ENCODE data around the gene FOXO1. TPM values are rescaled to one million over a fixed set of nuclear protein-coding genes. Genes with fewer than 3 reads are reported as not detected.

Gene FOXO1
- total and polyA plus RNA-seq, 10 donors, result 7.1 to 58.9 (median 47.2) TPM

DNA sequence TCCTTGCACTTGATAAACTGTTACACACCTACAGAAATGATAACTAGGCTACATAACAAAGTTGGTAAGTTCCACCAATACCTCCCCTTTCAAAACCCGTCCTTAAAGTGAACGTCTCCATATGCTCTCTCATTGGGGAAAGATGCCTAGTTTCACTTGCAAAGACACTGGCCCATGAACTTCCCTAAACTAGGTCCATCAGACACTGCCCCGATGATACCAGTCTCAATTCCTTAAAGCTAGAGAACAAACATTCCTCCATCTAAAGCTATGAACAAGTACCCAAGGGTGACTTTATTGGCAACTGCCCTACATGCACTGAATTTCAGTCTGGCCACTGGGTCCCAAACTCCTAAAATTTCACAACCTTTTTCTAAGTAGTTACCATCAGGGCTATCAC is 39.9 kb downstream of the FOXO1 start:
- peak overlapping the region in 4 of 8 donors; percentile 14 to 36 (median 24) for H3K27ac ChIP-seq
- intact Hi-C loops (cut with DNase I; ENCODE audit: low total_unique reads), result no loop called here
- H3K4me3 ChIP-seq, result no peak overlapping the region
- peaks cover 0 to 11% (median 0%) of the 10 kb centered on the region in 6 donors for H3K36me3 ChIP-seq
- H3K9me3 ChIP-seq, result no peaks in the 10 kb centered on the region
- no peak for DNase-seq
- peaks cover 52 to 100% (median 79%) of the 10 kb centered on the region in 6 donors for H3K4me1 ChIP-seq
- WGBS, 5 donors, result 25 to 49% (median 41%) methylated on average over 3 of the region's 3 CpGs
- no peaks in the 10 kb centered on the region for H3K27me3 ChIP-seq (replicated peaks in 1 of 7)
- TF ChIP-seq POLR2A (IDR thresholded peaks at IDR 0.05) (no peak), POLR2AphosphoS5 (IDR thresholded peaks at IDR 0.05) (no peak)
- TF ChIP-seq, protein P1, sequence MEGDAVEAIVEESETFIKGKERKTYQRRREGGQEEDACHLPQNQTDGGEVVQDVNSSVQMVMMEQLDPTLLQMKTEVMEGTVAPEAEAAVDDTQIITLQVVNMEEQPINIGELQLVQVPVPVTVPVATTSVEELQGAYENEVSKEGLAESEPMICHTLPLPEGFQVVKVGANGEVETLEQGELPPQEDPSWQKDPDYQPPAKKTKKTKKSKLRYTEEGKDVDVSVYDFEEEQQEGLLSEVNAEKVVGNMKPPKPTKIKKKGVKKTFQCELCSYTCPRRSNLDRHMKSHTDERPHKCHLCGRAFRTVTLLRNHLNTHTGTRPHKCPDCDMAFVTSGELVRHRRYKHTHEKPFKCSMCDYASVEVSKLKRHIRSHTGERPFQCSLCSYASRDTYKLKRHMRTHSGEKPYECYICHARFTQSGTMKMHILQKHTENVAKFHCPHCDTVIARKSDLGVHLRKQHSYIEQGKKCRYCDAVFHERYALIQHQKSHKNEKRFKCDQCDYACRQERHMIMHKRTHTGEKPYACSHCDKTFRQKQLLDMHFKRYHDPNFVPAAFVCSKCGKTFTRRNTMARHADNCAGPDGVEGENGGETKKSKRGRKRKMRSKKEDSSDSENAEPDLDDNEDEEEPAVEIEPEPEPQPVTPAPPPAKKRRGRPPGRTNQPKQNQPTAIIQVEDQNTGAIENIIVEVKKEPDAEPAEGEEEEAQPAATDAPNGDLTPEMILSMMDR (IDR thresholded peaks at IDR 0.05 in 8 of 11, conservative IDR thresholded peaks at IDR 0.05 in 3 of 11), result no peak

DNA sequence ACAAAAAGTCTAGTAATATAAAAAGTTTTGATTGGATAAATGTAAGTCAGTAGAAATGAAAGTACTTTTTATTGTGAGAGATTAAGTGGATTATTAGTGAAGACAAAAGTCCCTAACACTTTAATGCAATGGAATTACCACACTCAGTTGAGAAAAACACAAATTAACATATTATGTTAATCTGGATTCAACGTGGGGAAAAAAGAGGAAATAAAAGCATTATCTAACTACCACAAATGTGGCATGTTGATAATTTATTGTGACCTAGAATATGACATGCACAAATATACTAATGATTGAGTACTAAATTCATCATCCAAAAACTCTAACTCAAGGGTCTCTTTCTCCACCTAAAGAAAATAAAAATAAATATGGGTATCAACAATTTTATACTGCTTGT is 41.5 kb downstream of the FOXO1 start:
- TF ChIP-seq, protein P1 (IDR thresholded peaks at IDR 0.05 in 8 of 11, conservative IDR thresholded peaks at IDR 0.05 in 3 of 11), result no peak
- TF ChIP-seq POLR2AphosphoS5 (IDR thresholded peaks at IDR 0.05), result no peak
- TF ChIP-seq POLR2A (IDR thresholded peaks at IDR 0.05), result no peak
- no peaks in the 10 kb centered on the region for H3K27me3 ChIP-seq (replicated peaks in 1 of 7)
- H3K27ac ChIP-seq, result no peak overlapping the region
- H3K9me3 ChIP-seq, result no peaks in the 10 kb centered on the region
- WGBS, 5 donors, result 2 to 5% (median 3%) methylated on average over 1 of the region's 1 CpG
- H3K36me3 ChIP-seq, result peaks cover 0 to 11% (median 0%) of the 10 kb centered on the region in 6 donors
- no peak for DNase-seq
- intact Hi-C loops (cut with DNase I; ENCODE audit: low total_unique reads), result no loop called here
- H3K4me1 ChIP-seq, result peaks cover 37 to 100% (median 69%) of the 10 kb centered on the region in 6 donors
- H3K4me3 ChIP-seq, result no peak overlapping the region

DNA sequence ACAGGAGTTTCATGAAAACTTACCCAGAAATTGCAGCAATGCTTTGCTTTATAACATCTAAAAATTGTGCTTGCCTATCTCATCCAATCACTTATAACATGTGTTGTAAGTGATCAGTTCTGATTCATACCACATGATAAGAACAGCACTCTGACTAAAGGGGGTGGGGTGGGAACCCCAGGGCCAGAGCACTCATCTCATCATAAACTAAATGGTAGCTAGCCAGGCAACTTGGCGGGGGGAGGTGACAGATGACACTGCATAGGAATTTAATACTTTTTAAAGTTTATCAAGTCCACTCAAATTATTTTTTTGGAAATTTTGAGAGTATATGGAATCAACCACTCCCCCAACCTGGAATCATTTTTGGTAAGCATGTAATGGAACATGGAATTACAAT is 42.1 kb downstream of the FOXO1 start:
- peaks cover 31 to 100% (median 66%) of the 10 kb centered on the region in 6 donors for H3K4me1 ChIP-seq
- intact Hi-C loops (cut with DNase I; ENCODE audit: low total_unique reads), result no loop called here
- WGBS, 5 donors, result 94 to 100% (median 95%) methylated on average over 1 of the region's 1 CpG
- no peaks in the 10 kb centered on the region for H3K9me3 ChIP-seq
- H3K27me3 ChIP-seq (replicated peaks in 1 of 7), result no peaks in the 10 kb centered on the region
- no peak overlapping the region for H3K4me3 ChIP-seq
- peaks cover 0 to 11% (median 0%) of the 10 kb centered on the region in 6 donors for H3K36me3 ChIP-seq
- DNase-seq, result no peak
- no peak for TF ChIP-seq POLR2AphosphoS5 (IDR thresholded peaks at IDR 0.05)
- TF ChIP-seq, protein P1 (IDR thresholded peaks at IDR 0.05 in 8 of 11, conservative IDR thresholded peaks at IDR 0.05 in 3 of 11), result no peak
- TF ChIP-seq POLR2A (IDR thresholded peaks at IDR 0.05), result no peak
- no peak overlapping the region for H3K27ac ChIP-seq

DNA sequence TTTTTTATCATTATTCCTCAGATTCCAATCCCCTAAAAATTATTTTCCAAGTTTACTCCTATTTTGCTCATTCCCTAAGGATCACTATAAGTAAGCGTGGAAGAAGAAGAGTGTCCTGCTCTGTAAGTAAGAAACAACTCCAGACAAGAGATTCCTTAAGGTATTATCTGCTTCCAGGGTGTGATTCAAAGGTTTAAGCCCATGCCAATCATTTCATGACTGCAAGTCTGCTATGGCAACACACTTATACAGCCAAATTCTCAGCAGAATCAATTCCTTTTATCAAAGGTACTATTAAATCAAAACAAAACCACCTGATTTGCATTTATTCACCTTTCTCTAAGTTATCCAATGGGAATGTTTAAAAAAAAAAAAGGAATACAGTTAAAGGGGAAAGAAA is 43.7 kb downstream of the FOXO1 start:
- no peak for DNase-seq
- Histone ChIP-seq H3K4me3 (no peak overlapping the region), H3K27me3 (replicated peaks in 1 of 7) (no peaks in the 10 kb centered on the region), H3K9me3 (no peaks in the 10 kb centered on the region), H3K27ac (no peak overlapping the region), H3K36me3 (peaks cover 0 to 8% (median 0%) of the 10 kb centered on the region in 6 donors), H3K4me1 (peaks cover 27 to 100% (median 71%) of the 10 kb centered on the region in 6 donors)
- intact Hi-C loops (cut with DNase I; ENCODE audit: low total_unique reads), result no loop called here
- WGBS, 5 donors, result 95 to 100% (median 97%) methylated on average over 1 of the region's 1 CpG
- TF ChIP-seq, protein P1 (IDR thresholded peaks at IDR 0.05 in 8 of 11, conservative IDR thresholded peaks at IDR 0.05 in 3 of 11), result no peak
- TF ChIP-seq POLR2A (IDR thresholded peaks at IDR 0.05) (no peak), POLR2AphosphoS5 (IDR thresholded peaks at IDR 0.05) (no peak)
